Activated CD4-positive, CD25-positive, alpha-beta regulatory T cell treated with anti-CD3 and anti-CD28 coated beads, Interleukin-2, amount 50 U/mL, for 72 hours (primary cell): ENCODE measurements around the gene ATP2A3.

Experiments
- DNase-seq: peaks from one replicate; pipeline ENCODE4 v3.0.0; 2021

ATP2A3 gene

GRCh38 chr17:3887804-3888203 lies 76.4 kb downstream of the ATP2A3 start:
- no peak for DNase-seq

DNA sequence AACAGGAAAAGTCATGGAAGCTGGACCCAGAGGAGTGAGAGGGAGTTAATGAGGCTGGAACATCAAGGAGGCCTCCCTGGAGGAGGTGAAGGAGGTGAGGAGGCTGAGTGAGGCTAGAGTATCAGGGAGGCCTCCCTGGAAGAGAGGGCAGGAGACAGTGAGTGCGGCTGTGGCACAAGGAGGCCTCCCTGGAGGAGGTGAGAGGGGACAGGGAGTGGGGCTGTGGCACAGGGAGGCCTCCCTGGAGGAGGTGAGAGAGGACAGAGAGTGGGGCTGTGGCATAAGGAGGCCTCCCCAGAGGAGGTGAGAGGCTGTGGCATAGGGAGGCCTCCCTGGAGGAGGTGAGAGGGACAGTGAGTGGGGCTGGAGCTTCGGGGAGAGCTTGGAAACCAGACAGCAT lies 76.8 kb downstream of the ATP2A3 start:
- DNase-seq, result no peak

GRCh38 chr17:3886776-3887175 lies 77.5 kb downstream of the ATP2A3 start:
- no peak for DNase-seq

GRCh38 chr17:3885970-3886369 lies 78.3 kb downstream of the ATP2A3 start:
- no peak for DNase-seq

DNA sequence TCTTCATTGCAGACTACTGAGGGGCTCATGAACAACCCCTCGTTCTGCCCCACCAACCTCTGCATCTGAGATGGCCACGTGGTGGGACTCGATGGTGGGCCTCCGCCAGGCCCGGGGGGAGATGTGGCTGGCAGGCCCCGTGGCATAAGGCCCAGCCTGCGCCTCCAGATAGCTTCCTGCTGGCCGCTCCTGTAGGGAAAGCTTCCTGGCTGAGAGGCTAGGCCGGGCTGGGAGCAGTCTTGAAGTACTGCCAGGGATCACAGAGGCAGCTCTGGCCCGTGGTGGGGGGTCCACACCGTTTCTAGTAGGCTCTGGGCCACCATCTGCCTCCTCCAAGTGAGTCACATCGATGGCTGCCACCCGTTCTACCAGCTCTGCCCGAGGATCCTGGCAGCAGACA lies 79.0 kb downstream of the ATP2A3 start:
- DNase-seq, result no peak

- no peak for DNase-seq
These were observed 80.0 kb downstream of the ATP2A3 start for GRCh38 chr17:3884188-3884587.

DNA sequence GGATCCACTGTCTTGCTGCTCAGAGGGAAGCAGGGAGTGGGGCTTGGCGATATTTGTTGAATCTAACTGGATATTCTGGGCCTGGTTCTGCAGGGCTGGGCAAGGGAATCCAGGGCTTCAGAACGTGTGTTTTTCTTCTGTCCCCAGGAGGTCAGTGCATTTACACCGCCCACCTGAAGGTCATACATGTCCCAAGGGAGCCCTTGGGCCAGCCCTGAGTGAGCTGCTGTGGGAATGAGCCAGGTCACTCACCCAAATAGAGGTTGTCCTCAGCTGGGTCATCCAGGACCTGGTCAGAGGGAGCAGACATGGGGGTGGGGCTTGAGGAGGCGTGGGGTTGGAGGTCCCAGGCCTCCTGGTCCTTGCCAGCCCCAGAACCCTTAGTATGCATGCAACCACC lies 82.0 kb downstream of the ATP2A3 start:
- no peak for DNase-seq

DNA sequence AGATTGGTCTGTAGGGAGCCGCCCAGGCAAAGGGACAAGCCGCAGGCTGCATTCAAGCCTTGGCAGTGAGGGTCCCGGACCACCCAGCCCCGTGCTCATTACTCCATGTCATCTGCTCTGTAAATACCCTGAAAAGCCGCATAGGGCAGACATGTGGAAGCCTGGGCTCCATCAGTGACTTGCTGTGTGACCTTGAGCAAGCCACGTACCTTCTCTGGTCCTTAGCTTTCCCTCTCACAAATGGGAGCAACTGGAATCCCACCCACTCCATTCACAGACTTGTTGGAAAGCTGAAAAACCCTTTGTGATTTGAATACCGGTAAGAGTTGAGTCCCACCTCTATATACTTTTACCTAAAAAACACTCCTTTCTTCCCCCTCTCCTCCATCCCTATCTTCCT lies 83.3 kb downstream of the ATP2A3 start:
- no peak for DNase-seq

DNA sequence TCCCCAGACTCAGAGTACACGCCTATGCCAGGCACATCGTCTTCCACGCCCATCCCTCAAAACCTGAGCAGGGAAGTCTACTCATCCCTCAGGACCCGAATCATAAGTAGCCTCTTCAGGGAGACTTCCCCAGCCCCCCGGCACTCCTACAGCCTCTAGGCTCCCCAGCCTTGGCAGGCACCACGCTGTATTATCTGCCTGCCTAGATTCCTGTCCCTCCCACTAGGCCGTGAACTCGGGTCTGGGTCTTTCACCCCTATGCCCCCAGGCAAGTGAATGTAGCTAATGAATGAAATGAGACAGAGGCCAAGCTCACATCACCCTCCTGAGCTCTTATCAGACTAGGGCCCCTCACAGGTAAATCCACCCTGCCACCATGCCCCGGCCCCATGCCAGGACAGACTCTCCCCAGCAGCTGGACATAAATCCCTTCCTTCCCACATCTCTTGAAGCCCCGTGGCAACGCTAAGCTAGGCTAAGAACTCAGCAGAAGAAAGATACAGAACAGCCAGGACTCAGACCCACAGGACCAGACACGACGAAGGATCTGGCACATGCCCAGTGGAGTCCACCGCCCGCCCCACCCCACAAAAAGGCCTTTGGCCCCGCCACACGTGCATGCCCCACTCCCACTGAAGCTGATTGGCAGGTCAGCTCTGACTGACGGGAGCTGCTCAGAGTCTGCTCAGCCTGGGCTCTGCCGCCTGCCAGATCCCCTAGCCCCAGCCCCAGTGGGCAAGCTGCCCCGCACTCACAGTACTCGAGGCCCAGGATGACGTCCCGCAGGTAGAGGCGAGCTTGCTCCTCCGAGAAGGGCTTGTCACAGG lies 84.4 kb downstream of the ATP2A3 start:
- no peak for DNase-seq

GRCh38 chr17:3879186-3879585 lies 85.1 kb downstream of the ATP2A3 start:
- no peak for DNase-seq

- DNase-seq, result no peak
These were observed 87.0 kb downstream of the ATP2A3 start for GRCh38 chr17:3877220-3877619.

GRCh38 chr17:3875317-3875716 lies 88.9 kb downstream of the ATP2A3 start:
- no peak for DNase-seq
